ENCODE data around the gene ITSN1. TPM values are rescaled to one million over a fixed set of nuclear protein-coding genes. Genes with fewer than 3 reads are reported as not detected.

The ITSN1 gene
- total and polyA plus RNA-seq, 8 donors: 6.0 to 83.5 (median 25.4) TPM

DNA sequence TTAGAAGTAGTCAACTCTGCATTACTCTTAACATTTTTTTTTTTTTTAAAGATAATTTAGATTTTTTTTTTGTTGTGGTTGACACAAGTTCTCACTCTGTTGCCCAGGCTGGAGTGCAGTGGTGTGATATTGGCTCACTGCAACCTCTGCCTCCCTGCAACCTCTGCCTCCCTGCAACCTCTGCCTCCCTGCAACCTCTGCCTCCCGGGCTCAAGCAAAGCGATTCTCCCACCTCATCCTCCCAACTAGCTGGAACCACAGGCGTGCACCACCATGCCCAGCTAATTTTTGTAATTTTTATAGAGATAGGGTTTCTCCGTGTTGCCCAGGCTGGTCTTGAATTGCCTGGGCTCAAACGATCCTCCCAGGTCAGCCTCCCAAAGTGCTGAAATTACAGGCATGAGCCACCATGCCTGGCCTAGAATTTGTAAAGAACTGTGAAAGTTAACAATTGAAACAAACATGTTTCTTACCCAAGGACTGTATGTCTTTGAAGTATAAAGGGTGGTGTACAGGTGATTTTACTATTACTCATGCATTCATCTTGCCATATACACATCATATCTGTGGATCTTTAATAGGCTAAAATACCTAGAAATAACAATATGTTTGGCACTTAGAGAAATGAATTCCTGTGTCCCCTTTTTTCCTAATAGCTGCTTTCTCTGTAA lies 158.6 kb downstream of the ITSN1 start:
- no peaks in the 10 kb centered on the region for H3K9me3 ChIP-seq
- no peaks in the 10 kb centered on the region for H3K27me3 ChIP-seq
- peak overlapping the region in 2 of 5 donors; percentile 39 to 44 for H3K27ac ChIP-seq
- intact Hi-C loops (cut with DNase I; ENCODE audit: low total_unique reads): no loop called here
- TF ChIP-seq POLR2AphosphoS5 (IDR thresholded peaks at IDR 0.05): no peak
- peaks cover 0 to 17% (median 8%) of the 10 kb centered on the region in 4 donors for H3K4me1 ChIP-seq
- H3K4me3 ChIP-seq: no peak overlapping the region
- peaks cover 10 to 37% (median 34%) of the 10 kb centered on the region in 4 donors for H3K36me3 ChIP-seq
- DNase-seq: no peak
- 93 to 98% (median 95%) methylated on average over 5 of the region's 5 CpGs for WGBS, 5 donors

DNA sequence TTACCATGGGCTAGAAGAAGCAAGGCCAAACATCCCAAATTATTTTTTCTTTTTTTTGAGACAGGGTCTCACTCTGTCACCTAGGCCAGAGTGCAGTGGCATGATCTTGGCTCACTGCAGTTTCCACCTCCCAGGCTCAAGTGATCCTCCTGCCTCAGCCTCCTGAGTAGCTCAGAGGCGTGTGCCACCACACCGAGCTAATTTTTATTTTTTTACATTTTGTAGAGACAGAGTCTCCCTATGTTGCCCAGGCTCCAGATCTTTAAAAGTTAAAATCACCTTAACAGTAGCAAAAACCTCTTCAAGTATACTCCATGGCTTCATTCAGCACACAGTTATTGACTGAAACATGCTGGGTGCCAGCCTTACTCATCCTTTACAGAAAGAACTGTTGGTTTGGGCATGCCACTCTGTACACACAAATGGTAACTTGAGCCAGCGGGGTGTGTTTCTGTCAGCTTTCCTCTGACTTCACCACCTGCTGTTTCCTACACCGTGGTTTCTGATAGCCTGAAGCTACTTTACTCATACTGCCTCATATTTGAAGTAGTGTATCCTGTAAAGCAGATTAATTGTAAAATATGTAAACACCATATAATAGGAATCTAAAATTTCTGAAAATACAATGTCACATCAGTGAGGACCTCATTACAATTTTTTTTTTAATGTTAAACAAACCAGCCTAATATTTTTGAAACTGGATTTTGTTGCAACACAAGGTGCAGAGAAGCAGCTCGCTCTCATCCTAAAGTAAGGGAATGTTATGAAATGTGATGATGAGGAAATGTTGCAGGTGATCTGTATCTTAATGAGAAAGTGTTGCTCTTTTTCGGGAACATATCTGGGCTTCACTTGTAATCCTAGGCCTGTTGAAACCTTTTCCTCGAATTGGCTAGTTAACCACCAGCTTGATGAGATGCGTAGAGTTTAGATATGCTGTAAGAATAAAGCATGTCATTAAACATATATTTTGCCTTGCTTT lies 159.4 kb downstream of the ITSN1 start:
- intact Hi-C loops (cut with DNase I; ENCODE audit: low total_unique reads): no loop called here
- 66 to 72% (median 67%) methylated on average over 8 of the region's 8 CpGs for WGBS, 5 donors
- H3K4me3 ChIP-seq: no peak overlapping the region
- H3K9me3 ChIP-seq: no peaks in the 10 kb centered on the region
- peak in 1 of 3 donors; percentile 45 for TF ChIP-seq POLR2AphosphoS5 (IDR thresholded peaks at IDR 0.05)
- no peak for TF ChIP-seq EP300 (IDR thresholded peaks at IDR 0.05)
- H3K27me3 ChIP-seq: no peaks in the 10 kb centered on the region
- peaks cover 0 to 17% (median 8%) of the 10 kb centered on the region in 4 donors for H3K4me1 ChIP-seq
- peaks cover 10 to 34% (median 29%) of the 10 kb centered on the region in 4 donors for H3K36me3 ChIP-seq
- peak; percentile 46 to 79 for DNase-seq
- H3K27ac ChIP-seq: peak overlapping the region in 4 of 5 donors; percentile 6 to 44 (median 34)

DNA sequence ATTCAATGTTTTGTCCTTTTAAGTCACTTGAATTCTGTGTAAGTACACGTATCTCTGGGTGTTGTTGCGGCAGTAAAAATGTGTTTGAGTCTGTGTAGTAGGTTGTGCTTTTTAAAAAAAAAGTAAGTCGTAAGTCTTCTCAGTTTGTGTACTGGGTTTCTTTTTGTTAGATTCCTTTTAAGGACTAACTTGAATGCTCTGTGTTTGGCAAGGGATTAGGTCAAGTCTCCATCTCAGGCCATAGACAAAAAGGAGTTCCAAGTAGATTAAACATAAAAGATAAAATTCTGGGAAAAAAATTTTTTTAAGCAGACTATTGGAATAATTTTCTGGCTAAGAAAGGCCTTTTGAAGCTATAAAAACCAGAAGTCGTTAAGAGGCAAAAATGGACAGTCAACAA lies 160.2 kb downstream of the ITSN1 start:
- peak overlapping the region in 3 of 5 donors; percentile 28 to 44 (median 39) for H3K27ac ChIP-seq
- TF ChIP-seq POLR2AphosphoS5 (IDR thresholded peaks at IDR 0.05) (no peak), POLR2A (IDR thresholded peaks at IDR 0.05) (no peak), EP300 (IDR thresholded peaks at IDR 0.05) (no peak)
- TF ChIP-seq, protein P1, sequence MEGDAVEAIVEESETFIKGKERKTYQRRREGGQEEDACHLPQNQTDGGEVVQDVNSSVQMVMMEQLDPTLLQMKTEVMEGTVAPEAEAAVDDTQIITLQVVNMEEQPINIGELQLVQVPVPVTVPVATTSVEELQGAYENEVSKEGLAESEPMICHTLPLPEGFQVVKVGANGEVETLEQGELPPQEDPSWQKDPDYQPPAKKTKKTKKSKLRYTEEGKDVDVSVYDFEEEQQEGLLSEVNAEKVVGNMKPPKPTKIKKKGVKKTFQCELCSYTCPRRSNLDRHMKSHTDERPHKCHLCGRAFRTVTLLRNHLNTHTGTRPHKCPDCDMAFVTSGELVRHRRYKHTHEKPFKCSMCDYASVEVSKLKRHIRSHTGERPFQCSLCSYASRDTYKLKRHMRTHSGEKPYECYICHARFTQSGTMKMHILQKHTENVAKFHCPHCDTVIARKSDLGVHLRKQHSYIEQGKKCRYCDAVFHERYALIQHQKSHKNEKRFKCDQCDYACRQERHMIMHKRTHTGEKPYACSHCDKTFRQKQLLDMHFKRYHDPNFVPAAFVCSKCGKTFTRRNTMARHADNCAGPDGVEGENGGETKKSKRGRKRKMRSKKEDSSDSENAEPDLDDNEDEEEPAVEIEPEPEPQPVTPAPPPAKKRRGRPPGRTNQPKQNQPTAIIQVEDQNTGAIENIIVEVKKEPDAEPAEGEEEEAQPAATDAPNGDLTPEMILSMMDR (IDR thresholded peaks at IDR 0.05): no peak
- peaks cover 0 to 17% (median 8%) of the 10 kb centered on the region in 4 donors for H3K4me1 ChIP-seq
- H3K27me3 ChIP-seq: no peaks in the 10 kb centered on the region
- intact Hi-C loops (cut with DNase I; ENCODE audit: low total_unique reads): no loop called here
- peak in 1 of 2 donors; percentile 30 for DNase-seq
- H3K4me3 ChIP-seq: no peak overlapping the region
- no peaks in the 10 kb centered on the region for H3K9me3 ChIP-seq
- H3K36me3 ChIP-seq: peaks cover 5 to 27% (median 22%) of the 10 kb centered on the region in 4 donors
- WGBS, 5 donors: 50 to 82% (median 62%) methylated on average over 4 of the region's 4 CpGs

DNA sequence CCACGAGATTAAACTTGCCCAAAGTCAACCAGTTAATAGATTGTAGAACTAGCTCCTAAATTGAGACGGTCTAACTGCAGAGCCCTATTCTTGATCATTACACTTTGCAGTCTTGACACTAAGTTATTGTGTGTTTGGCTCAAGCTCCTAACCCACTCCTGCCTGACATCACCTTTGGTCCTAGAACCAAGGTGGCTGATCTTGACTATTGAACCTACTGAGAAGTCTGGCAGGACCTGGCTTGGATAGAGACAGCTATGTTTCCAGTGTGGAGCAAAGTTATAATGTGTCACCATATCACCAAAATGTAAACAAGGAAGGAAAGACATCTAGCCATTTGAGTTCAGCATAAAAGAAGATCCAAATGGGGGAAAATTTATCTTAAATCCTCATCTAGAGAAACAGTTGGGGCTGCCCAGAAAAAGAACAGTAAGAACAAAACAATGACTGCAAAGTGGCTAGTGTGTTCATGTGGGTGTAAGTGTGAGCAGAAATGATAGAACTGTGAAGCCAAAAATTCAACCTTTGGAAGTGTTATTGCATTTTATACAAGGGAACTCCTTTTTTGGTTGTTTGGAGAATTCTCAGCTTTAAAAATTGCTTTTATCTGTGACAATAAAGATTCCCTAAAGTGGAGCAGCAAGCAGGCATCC lies 166.5 kb downstream of the ITSN1 start:
- Histone ChIP-seq H3K4me1 (peaks cover 7 to 30% (median 14%) of the 10 kb centered on the region in 4 donors), H3K4me3 (no peak overlapping the region), H3K9me3 (no peaks in the 10 kb centered on the region), H3K27me3 (no peaks in the 10 kb centered on the region), H3K27ac (peak overlapping the region in 1 of 5 donors; percentile 27), H3K36me3 (peaks cover 0 to 6% (median 2%) of the 10 kb centered on the region in 4 donors)
- 73 to 90% (median 83%) methylated on average over 2 of the region's 2 CpGs for WGBS, 5 donors
- DNase-seq: no peak
- intact Hi-C loops (cut with DNase I; ENCODE audit: low total_unique reads): no loop called here
- TF ChIP-seq, protein P1 (IDR thresholded peaks at IDR 0.05): no peak
- TF ChIP-seq POLR2A (IDR thresholded peaks at IDR 0.05) (no peak), POLR2AphosphoS5 (IDR thresholded peaks at IDR 0.05) (no peak), EP300 (IDR thresholded peaks at IDR 0.05) (no peak)

DNA sequence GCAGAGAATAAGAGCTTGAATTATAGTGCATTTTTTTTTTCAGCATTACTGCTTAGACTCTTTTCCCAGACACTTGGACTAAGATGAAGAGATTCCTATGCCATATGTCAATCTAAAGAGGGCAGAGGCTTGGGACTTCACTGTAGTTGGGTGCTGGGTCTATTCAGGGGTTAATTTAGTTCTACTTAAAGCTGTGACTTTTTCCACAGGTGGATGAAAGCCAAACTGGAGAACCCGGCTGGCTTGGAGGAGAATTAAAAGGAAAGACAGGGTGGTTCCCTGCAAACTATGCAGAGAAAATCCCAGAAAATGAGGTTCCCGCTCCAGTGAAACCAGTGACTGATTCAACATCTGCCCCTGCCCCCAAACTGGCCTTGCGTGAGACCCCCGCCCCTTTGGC lies 168.5 kb downstream of the ITSN1 start:
- WGBS, 5 donors: 34 to 54% (median 39%) methylated on average over 4 of the region's 4 CpGs
- H3K27me3 ChIP-seq: no peaks in the 10 kb centered on the region
- no peak for TF ChIP-seq EP300 (IDR thresholded peaks at IDR 0.05)
- TF ChIP-seq POLR2A (IDR thresholded peaks at IDR 0.05): no peak
- no peak for TF ChIP-seq POLR2AphosphoS5 (IDR thresholded peaks at IDR 0.05)
- TF ChIP-seq, protein P1 (IDR thresholded peaks at IDR 0.05): no peak
- peaks cover 9 to 25% (median 21%) of the 10 kb centered on the region in 4 donors for H3K36me3 ChIP-seq
- H3K9me3 ChIP-seq: no peaks in the 10 kb centered on the region
- H3K27ac ChIP-seq: peak overlapping the region in 4 of 5 donors; percentile 50 to 70 (median 64)
- no peak overlapping the region for H3K4me3 ChIP-seq
- intact Hi-C loops (cut with DNase I; ENCODE audit: low total_unique reads): no loop called here
- no peak for DNase-seq
- peaks cover 7 to 30% (median 14%) of the 10 kb centered on the region in 4 donors for H3K4me1 ChIP-seq
